ENCODE measurements around the gene CYB5R3.
"Not testable (repeated sequence)": the region's sequence is repeated elsewhere in the genome, so short reads cannot be mapped to it uniquely, and the experiment has no call there.

The CYB5R3 gene

DNA sequence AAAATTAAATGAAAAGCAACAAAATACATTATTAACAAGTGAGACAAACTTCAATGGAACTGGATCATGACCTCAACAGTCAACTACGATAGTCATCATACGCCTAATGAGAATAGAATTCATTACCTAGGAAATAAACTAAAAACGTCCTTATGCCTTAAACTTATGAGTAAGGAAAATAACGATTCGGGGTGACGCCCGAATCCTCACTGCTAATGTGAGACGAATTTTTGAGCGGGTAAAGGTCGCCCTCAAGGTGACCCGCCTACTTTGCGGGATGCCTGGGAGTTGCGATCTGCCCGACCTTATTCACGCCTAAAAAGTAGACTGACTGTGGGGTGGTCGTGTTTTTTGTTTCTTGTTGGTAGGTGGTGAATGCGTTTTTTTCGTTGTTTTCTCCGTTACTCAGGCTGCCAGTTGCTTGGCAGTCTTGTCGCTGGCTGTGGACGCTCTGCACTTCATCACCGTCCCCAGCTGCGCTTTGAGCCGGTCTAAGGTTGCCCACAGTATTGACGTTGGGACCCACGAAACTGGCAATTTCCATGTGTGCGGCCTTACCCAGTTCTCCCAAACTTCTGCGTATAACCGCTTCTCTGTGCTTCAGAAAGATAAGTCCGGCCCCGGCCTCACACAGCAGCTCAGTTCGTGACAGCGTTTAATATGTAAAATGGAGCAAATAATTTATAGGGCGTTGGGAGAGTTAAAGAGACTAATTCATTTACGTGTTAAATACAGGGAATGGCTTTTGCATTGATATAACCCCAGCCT lies 33.9 kb downstream of the CYB5R3 start:
- TF ChIP-seq POLR2A (IDR thresholded peaks at IDR 0.05; ENCODE audit: low read depth, low read length): peak; percentile 100
- FAIRE-seq: peak; percentile 41
- DNase-seq (ENCODE audit: insufficient read length, low spot score): peak; percentile 76

DNA sequence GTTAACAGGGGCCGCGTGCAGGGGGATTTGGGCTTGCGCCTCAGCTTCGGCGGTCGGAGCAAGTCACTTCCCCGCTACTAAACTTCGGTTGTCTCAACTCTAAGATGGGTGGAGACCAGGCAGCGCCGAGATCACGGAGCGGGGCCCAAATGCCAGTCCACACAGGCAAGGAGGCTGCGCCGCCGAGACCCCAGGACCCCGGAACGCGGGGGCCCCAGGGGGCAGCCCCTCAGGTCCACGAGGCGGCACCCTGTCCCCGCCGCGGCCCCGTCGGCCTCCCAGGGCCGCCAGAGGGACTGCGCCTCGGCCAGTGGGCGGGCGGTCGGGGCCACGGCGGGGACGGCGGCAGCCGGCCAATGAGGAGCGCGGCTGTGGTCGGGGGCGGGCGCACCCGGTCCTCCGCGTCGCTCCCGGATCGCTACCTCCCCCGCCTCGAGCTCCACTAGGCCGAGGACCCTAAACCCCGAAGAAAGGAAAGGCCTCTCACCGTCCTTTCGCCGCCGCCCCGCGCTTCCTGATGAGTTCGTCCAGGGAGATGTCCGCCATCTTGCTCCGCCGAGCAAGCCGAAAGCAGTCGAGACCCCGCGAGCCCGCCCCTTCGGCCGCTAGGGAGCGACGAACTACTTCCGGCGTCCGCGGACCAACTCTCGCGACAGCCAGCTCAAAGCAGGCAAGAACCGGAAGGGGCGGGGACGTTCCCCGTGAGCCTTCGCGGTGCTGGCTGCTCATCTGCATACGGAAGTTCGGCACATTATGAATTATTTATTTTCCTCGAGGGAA lies 34.7 kb downstream of the CYB5R3 start, which contains the start of gene POLDIP3:
Gene POLDIP3, minus strand, starts transcription at position 572 of the 780 bp plus-strand sequence. Its CDS starts 26 bp downstream, at position 546.
- FAIRE-seq (peak; percentile 50), DNase-seq (ENCODE audit: insufficient read length, low spot score) (peak; percentile 76)
- peak; percentile 31; the same call in 1 of the 2 replicates for TF ChIP-seq POLR2A (IDR thresholded peaks at IDR 0.05; ENCODE audit: low read depth, low read length)

DNA sequence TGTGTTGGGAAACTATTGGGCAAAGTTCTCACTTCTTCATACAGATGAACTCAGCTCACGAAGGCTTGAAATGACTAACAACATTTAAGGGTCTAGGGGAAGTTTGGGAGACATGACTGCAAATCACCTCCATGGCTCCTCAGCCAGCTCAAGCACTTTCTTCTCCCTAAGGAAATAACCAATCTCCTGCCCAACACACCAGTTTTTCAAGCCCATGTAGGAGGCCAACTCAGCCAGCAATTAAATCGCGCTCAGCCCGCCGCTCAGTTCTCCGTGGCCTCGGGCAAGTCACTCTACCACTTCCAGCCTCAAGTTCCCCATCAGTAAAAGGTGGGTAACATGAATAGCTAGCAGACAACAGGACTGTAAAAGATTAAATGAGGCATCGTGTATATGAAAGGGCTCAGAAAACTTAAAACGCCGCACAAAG lies 35.3 kb downstream of the CYB5R3 start:
- DNase-seq (ENCODE audit: insufficient read length, low spot score): no peak
- TF ChIP-seq POLR2A (IDR thresholded peaks at IDR 0.05; ENCODE audit: low read depth, low read length): no peak
- FAIRE-seq: no peak

DNA sequence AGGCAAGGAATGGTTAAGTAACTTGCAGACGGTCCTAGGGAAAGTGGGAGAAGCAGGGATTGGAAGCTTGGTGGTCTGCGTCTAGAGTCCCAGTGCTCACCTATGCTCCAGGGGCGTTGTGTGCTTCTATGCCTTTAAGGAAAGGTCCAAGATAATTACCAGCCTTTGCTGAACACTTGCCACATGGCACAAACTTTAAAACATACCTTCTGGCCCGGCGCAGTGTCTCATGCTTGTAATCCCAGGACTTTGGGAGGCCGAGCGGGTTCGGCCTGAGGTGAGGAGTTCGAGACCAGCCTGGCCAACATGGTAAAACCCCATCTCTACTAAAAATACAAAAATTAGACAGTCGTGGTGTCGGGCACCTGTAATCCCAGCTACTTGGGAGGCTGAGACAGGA lies 36.9 kb downstream of the CYB5R3 start:
- no peak for TF ChIP-seq POLR2A (IDR thresholded peaks at IDR 0.05; ENCODE audit: low read depth, low read length)
- FAIRE-seq (no peak), DNase-seq (ENCODE audit: insufficient read length, low spot score) (no peak)

DNA sequence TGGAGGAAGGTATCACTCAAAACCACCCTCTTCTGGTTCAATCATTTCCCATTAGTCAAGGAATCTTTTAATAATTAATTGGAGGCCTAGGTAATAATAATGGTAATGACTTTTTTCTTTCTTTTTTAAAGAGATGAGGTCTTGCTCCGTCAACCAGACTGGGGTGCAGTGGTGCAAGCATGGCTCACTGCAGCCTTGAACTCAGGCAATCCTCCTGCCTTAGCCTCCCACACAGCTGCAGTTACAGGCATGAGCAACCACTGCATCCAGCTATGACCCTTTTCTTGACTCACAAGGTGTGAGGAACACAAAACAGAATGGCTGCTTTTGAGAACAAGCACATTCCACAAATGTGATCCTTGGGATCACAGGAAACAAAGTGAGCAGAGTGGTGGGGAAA lies 38.1 kb downstream of the CYB5R3 start:
- no peak for FAIRE-seq
- no peak for TF ChIP-seq POLR2A (IDR thresholded peaks at IDR 0.05; ENCODE audit: low read depth, low read length)
- DNase-seq (ENCODE audit: insufficient read length, low spot score): no peak

DNA sequence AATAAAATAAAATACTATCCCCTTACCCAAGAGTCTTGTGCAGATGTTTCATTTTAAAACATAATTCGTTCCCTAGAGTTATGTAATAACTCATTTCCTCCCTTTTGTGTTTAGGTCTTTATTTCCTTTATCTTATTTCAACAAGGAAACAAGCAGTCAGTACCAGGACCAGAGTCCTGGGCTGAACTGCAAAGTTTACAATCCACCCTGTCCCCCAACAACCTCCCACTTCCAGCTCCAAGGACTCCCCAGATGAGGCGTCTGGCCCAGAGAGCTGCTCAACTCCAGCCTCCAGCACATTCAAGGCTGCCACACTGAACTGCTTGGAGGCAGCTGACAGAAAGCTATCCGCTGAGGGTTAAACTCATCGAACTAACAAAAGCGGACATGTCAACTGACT lies 39.0 kb downstream of the CYB5R3 start:
- no peak for TF ChIP-seq POLR2A (IDR thresholded peaks at IDR 0.05; ENCODE audit: low read depth, low read length)
- DNase-seq (ENCODE audit: insufficient read length, low spot score) (no peak), FAIRE-seq (no peak)

DNA sequence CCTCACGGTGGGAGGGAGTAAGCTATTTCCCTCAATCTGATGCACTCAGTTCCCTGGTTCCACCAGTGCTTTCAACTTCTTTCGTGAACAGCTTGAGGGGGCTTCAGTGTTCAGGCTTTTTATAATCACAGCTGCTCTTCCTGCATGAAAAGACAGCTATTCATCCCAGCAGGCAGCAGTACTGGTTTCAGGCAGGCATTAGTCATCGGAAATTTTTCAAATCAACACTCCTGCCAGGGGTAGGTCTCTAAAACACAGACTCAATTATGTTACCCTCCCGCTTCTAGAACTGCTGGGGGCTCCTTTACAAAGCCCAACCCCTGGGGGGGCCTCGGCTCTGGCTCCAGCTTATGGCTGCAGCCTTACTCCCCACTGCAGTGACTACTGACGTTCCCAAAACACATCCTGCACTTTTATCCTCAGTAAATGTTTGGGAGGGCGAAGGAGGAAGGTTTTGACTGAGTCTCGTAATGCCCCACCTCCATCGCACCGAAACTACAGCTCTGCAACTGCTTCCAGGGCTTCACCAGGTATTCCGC lies 40.3 kb downstream of the CYB5R3 start:
- DNase-seq (ENCODE audit: insufficient read length, low spot score): peak; percentile 49
- TF ChIP-seq POLR2A (IDR thresholded peaks at IDR 0.05; ENCODE audit: low read depth, low read length): no peak
- peak; percentile 33 for FAIRE-seq

DNA sequence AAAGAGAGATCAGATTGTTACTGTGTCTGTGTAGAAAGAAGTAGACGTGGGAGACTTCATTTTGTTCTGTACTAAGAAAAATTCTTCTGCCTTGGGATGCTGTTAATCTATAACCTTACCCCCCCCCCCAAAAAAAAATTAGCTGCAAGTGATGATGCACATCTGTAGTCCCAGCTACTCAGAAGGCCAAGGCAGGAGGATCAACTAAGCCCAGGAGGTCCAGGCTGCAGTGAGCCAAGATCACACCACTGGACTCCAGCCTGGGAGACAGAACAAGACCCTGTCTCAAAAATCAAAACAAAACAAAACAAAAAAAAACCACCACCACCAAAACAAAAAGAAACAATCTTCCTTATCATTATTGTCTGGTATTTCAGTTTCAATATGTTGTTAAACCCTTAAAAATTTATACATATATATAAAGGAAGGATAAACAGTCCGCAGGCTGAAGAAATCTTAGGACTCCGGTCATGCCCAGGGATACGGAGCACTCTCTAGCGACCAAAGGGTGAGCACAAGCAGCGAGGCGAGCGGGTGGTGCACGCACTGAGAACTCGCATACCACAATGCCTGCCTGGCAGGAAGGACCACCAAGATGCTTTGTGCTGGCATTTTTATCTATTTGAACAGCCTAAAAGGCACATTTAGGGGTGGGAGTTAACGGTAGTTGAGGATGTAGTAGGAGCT lies 40.9 kb downstream of the CYB5R3 start:
- no peak for DNase-seq (ENCODE audit: insufficient read length, low spot score)
- no peak for FAIRE-seq

DNA sequence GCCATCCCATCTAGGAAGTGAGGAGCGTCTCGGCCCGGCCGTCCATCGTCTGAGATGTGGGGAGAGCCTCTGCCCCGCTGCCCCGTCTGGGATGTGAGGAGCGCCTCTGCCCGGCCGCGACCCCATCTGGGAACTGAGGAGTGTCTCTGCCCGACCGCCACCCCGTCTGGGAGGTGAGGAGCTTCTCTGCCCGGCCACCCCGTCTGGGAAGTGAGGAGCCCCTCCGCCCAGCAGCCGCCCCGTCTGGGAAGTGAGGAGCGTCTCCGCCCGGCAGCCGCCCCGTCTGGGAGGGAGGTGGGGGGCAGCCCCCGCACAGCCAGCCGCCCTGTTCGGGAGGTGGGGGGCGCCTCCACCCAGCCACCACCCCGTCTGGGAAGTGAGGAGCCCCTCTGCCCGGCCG lies 41.6 kb downstream of the CYB5R3 start:
- not testable (repeated sequence) for FAIRE-seq; DNase-seq (ENCODE audit: insufficient read length, low spot score)

More for the DNA sequence above, 40.9 kb downstream of the CYB5R3 start:
- no peak for TF ChIP-seq POLR2A (IDR thresholded peaks at IDR 0.05; ENCODE audit: low read depth, low read length)

DNA sequence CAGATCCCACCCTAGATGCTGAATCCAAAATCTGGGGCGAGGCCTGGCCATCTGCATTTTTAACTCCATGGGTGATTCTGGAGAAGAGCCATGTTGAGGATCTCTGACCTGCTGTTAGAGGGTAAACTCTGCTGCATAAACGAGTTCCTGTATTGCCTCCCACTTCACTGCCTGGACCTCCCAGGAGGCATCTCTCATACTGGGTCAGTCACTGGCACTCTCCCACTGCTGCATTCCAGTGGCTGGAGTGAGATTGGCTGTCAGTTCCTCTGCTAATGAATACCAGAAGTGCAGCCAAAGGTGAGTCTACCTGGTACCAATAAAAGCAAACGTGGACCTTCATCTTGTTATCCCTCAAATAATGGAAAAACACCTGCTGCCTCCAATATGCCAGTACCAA lies 44.8 kb downstream of the CYB5R3 start:
- no peak for DNase-seq (ENCODE audit: insufficient read length, low spot score)
- no peak for TF ChIP-seq POLR2A (IDR thresholded peaks at IDR 0.05; ENCODE audit: low read depth, low read length)
- FAIRE-seq: no peak

DNA sequence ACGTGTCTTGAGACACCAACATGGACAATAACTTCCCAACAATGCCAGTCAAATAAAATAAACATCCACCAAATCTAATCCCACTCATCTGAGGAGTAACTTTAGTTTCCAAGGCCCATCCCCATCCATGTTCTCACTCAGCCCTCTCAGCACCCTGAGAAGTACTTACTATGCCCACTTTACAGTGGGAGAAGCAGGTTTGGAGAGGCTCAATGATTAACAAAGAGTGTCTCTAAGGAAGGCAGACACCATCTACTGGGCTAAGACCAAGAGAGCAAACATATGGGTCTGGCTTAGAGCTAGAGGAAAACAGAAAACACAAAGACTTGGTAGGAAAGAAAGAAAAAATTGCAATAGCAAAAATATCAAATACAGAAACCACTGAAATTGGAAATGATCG lies 45.8 kb downstream of the CYB5R3 start:
- DNase-seq (ENCODE audit: insufficient read length, low spot score) (no peak), FAIRE-seq (no peak)
- TF ChIP-seq POLR2A (IDR thresholded peaks at IDR 0.05; ENCODE audit: low read depth, low read length): no peak

DNA sequence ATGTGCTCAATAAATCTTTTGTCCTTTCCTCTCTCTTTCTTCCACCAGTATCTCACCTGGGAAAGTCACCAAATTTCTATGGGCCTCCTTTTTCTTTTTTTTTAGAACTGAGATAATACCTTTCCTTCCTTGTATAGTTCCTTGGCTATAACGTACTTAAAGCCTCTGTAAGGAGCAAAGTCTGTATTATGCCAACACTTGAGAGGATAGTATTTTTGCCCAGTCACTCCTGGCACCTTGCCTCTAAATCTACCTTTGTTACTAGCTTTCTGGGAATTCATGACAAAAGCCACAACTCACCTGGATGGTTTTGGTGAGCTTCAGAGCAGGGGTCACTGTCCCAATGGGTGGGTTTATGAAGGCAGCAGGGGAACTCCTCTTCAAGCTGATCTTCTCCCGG lies 46.7 kb downstream of the CYB5R3 start:
- no peak for FAIRE-seq
- DNase-seq (ENCODE audit: insufficient read length, low spot score): no peak
- TF ChIP-seq POLR2A (IDR thresholded peaks at IDR 0.05; ENCODE audit: low read depth, low read length): no peak

DNA sequence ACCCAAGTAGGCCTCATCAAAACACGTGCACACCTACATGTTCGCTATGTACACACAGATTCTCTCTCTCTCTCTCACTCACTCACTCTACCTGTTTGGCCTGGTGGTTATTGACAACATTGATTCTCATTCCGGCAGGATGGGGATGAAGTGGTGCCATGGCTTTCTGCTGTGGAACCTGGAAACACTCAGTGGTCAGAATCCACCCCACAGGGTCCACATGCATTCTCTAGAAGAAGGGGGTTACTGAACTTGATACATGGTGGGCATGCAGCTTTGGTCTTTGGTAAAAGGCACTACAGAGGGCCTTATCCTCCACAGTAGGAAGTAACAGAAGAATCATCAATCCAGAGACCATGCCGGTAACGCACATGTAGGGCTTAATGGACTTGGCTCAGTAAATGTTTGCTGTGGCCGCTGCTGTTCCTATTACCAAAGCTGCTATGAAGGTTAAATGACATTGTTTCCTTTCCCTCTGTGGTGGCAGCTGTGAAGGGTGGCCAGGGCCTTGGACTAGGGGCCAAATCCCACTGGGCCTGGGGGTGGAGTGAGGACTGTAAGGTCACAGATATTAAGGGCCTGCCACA lies 47.2 kb downstream of the CYB5R3 start:
- DNase-seq (ENCODE audit: insufficient read length, low spot score) (no peak), FAIRE-seq (no peak)
- TF ChIP-seq POLR2A (IDR thresholded peaks at IDR 0.05; ENCODE audit: low read depth, low read length): no peak
